G401.6 (cell line): ENCODE measurements around the gene DIABLO.
"Not testable (repeated sequence)": the region's sequence is repeated elsewhere in the genome, so short reads cannot be mapped to it uniquely, and the experiment has no call there.

Experiments used
- FAIRE-seq: peaks from 2 replicates; lab custom pipeline; 2012; peaks lifted over from hg19 to GRCh38; lab: Jason Lieb, UNC

Gene DIABLO

GRCh38 chr12:122189626-122190475 lies 36.0 kb downstream of the DIABLO start:
- no peak for FAIRE-seq

DNA sequence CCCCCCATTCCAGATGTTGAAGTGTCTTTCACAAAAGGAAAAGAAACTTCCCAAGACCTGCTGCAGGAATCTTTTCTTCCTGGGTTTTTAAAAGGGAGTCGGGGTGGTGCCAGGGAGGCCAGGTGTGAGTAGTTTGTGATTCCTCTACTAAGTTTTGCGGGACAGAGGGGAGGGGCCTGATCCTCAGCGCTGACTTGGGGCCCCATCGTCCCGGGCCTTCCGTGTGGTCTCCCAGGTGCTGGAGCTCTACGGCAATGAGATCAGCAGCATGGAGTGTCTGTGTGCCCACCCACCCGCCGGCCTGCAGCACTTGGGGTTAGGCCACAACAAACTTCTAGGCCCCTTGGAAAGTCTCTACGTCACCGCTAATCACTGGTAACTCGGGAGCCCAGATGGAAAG lies 38.4 kb downstream of the DIABLO start:
- no peak for FAIRE-seq

DNA sequence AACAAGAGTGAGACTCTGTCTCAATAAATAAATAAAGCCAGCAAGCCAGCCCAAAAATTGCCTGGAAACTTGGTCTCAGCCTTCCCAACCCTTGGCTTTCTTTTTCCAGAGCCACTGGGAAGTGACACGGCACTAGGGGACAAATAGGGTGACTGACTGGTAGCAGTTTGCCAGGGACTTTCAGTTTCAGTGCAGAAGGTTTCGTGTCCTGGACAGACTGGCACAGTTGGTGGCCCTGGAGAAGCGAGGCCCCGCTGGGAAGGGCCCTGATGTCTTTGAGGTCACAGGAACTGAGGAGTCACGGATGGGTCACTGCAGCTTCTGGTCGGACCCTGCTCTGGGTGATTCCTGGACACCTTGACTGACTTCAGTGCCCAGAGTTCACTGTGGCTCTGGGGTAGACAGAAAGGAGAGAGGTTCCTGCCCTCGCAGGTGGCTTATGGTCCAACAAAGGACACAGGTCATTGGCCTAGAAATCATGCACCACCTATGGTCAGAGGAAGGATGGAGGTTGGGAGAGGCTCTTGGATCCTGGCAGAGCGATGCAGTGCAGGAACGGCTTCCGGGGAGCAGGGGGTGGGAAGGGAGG lies 40.3 kb downstream of the DIABLO start:
- FAIRE-seq, result no peak

GRCh38 chr12:122185079-122185478 lies 40.8 kb downstream of the DIABLO start:
- no peak for FAIRE-seq

DNA sequence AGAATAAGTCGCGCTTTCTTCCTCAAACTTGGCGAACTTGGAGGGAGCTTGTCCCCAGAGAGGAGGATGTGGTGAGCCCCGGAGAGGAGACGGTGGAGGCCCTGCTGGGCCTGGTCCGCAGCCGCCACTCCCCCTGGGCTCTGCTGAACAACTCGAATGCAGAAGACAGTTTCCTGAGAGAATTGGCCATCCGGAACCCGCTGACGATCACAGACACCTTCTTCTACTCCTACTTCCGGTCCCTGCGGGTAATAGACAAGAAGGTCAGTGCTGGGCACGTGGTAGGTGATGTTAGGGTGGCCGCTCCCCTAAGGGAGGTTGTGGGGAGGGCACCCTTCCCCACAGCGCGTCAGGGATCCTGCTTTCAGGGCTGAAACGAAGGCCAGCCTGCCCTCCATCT lies 41.3 kb downstream of the DIABLO start:
- FAIRE-seq, result no peak

DNA sequence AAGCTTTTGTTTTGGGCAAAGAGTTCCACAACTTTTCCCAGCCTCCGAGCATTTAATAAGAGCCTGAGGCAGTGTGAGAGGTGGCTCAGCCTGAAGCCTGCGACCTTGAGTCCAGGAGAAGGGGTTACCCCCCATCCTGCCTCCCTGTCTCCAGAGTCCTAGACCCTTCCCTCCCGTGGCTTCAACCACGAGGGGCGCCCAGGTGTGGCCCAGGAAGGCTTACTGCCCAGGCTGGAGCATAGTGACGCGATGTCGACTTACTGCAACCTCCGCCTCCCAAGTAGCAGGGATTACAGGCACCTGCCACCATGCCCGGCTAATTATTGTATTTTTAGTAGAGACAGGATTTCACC lies 42.3 kb downstream of the DIABLO start:
- no peak for FAIRE-seq

DNA sequence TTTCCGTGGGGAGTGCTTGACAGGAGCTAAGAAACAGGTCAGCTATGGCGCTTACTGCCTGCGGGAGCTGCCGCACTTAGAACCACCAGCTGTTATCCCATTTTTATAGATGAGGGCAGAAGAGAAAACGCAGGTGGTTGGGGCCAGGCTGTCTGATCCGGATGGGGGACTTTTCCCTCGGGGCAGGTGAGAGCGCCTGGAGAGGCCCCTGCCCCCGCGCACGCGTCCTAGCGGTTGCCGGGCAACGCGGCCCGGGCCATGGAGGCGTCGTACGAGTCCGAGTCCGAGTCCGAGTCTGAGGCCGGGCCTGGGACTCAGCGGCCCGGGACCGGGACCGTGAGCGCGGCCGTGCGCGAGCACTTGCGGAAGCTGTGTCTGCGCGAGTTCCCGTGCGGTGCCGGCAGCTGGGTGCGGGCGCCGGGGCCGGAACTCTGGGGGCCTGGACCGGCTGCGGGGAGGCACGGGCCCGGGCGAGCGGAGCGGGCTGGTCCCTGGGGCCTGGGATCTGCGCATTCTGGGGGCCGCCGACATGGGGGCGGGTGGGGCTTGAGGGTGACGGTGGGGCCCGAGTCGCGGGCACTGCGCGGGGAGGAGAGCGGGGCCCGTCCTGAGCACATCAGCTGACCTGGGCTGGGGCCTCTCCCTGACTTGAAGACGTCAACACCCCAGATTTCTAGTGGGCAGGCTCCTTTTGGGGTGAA lies 42.8 kb downstream of the DIABLO start, which contains the start of gene LRRC43:
TSS of gene LRRC43 (plus strand) at position 237 of the 701 bp plus-strand sequence. CDS start at position 259, 22 bp downstream.
- FAIRE-seq, result no peak

DNA sequence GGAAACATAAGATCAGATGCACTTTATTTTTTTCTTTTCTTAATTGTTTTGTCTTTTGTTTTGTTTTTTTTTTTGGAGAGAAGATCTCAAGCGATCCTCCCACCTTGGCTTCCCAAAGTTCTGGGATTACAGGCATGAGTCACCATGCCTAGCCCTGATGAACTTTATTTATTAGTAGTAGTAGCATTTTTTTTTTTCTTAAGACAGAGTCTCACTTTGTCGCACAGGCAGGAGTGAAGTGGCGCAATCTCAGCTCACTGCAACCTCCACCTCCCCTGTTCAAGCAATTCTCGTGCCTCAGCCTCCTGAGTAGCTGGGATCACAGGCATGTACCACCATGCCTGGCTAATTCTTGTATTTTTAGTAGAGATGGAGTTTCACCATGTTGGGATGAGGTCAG lies 49.4 kb downstream of the DIABLO start:
- not testable (repeated sequence) for FAIRE-seq

- FAIRE-seq, result no peak
Observed at GRCh38 chr12:122174155-122174845, 51.6 kb downstream of the DIABLO start, which contains the start of gene IL31. TSS of gene IL31 (minus strand) at chr12:122174221. CDS start at chr12:122174172, 49 bp downstream.

- no peak for FAIRE-seq
Observed at GRCh38 chr12:122172262-122172939, 53.5 kb downstream of the DIABLO start.

DNA sequence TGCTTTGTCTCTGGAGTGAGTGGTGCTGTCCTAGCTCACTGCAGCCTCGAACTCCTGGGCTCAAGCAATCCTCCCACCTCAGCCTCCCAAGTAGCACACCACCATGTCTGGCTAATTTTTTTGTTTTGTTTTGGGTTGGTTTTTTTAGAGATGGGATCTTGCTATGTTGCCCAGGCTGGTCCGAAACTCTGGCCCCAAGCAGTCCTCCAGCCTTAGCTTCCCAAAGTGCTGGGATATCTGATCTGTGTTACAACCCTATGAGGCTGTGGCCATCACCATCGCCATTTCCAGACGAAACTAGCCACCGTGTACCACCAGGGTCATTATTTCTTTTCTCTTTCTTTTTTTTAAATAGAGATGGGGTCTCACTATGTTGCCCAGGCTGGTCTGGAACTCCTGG lies 54.5 kb downstream of the DIABLO start:
- FAIRE-seq, result no peak

DNA sequence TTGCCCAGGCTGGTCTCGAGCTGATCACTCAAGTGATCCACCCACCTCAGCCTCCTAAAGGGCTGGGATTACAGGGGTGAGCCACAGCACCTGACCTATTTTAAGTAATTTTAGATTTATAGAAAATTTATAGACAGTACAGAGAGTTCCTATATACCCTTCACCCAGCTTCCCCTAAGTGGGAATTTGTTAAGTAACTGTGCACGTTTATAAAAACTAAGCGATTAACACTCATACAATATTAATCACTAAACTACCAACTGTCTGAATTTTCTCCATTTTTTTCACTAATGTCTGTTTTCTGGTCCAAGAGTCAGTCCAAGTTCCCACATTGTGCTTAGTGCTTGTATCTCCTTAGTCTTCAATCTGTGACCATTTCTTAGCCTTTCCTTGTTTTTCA lies 57.4 kb downstream of the DIABLO start:
- no peak for FAIRE-seq

GRCh38 chr12:122167356-122167925 lies 58.4 kb downstream of the DIABLO start:
- no peak for FAIRE-seq

DNA sequence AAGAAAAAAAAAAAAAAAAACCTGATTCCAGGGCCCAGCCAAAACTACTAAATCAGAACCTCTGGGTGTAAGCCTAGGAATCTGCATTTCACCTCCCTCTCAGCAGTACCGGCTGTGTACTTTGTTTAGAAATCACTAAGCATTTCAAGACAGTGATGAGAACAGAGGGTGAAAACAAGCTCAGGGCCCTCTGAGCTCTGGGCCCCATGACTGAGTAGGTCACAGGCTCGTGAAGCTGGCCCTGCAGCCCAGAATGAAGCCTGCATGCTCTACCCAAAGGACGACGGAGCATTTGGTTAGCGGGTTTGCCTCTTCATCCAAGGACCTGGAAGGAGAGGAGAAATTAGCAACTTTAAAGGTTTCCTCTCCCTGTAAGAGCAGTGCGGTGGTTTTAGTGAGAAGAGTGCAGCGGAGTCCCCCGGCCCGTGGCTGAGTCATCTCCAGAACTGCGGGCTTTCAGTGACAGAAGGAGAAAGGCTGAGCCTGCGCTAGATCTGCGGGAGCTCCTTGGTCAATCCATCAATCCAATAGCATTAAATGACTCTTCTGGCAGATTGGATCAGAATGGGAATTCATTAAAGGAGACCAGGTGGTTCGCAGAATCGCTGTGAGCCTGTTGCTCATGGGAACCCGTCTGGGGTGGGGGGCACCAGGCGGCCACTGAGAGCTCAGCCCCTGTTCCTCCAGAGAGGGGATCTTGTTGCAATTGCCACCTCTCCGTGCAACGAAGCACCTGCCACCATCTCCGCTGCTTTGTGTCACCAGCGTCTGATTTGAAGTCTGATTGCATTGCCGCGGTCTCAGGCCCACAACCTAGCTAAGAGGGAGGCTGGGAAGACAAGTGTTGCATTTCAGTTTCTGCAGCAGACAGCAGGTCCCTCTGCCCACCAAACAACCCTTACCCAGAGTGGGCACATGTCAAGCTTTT lies 59.2 kb downstream of the DIABLO start:
- FAIRE-seq, result no peak

GRCh38 chr12:122162976-122163375 lies 62.9 kb downstream of the DIABLO start:
- no peak for FAIRE-seq

- FAIRE-seq, result no peak
Observed at GRCh38 chr12:122161682-122162081, 64.2 kb downstream of the DIABLO start.

- FAIRE-seq, result no peak
Observed at GRCh38 chr12:122160761-122161160, 65.1 kb downstream of the DIABLO start.

DNA sequence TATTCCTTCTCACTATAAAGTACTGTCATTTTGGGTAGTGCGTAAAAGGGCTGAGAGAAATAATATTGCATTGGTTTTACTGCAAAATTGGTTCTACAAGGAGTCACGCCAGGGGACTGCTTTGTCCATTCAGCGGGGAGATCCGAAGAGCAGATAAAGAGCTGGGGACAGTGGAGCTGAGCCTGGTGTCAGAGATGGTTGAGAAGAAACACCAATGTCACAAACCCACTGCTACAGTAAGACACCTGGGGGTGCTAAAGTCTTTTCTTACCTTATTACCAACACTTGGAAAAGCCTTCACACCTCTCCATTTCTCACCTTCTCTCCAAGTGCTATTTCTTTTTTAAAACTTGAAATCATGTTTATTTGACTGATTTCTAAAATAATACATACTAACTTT lies 66.0 kb downstream of the DIABLO start:
- no peak for FAIRE-seq

DNA sequence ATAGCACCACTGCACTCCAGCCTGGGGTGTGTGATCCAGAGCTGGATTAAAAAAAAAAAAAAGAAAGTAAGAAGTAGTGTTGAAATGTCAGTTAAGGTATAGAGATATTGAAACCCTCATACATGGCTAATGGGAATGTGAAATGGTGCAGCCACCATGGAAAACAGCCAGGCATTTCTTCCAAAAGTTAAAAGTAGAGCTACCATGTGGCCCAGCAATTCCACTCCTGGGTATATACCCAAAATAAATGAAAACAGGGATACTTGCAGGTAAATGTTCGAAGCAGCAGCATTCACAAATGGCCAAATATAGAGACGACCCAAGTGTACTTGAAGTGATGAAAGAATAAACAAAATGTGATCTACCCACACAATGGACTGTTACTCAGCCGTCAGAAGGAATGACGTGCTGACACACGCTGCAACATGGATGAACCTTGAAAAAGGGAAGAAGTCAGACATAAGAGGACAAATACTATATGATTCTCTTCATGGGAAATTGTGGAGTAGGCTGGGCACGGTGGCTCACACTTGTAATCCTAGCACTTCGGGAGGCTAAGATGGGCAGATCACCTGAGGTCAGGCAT lies 67.1 kb downstream of the DIABLO start:
- FAIRE-seq, result no peak
